ENCODE results near the gene PIK3C2G. TPM values are rescaled to one million over a fixed set of nuclear protein-coding genes. Genes with fewer than 3 reads are reported as not detected.

Gene PIK3C2G
- polyA plus RNA-seq, 2 of the 4 experiments (the other 2 are of a cell fraction) = 0.01 TPM; not detected in 1

DNA sequence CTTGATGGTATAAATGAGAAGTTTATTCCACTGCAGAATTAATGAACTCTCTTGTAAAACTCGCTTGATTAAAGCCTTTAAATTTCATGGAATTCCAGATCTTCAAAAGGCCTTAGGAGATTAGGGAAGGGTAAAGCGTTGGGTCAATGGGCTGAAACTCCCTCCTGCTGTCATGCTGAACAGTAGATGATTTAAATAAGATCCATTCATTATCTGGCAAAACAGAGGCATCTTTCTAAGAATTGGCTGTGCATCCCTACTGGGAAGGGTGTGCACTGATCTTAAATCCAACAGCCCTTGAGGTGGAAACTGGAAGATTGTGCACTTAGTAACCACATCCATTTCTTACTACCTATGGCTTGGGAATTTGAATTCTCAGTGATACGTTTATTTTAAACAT, 420.5 kb downstream of the PIK3C2G start:
- DNase-seq (ENCODE audit: low read depth in 1 of 2, low spot score in 1 of 2) (no peak), ATAC-seq (no peak), FAIRE-seq (no peak)
- H3K4me3 ChIP-seq = no peak overlapping the region
- H3K9me3 ChIP-seq = no peaks in the 10 kb centered on the region
- no peak overlapping the region for H3K4me2 ChIP-seq
- TF ChIP-seq SREBF2 (IDR thresholded peaks at IDR 0.05) (no peak), MAFK (IDR thresholded peaks at IDR 0.05; ENCODE audit: partially characterized antibody) (no peak), HDAC2 (IDR thresholded peaks at IDR 0.05) (no peak), ZFP36 (IDR thresholded peaks at IDR 0.05; ENCODE audit: borderline replicate concordance, partially characterized antibody) (no peak), NPAS2 (CRISPR knock-in tag; IDR thresholded peaks at IDR 0.05; ENCODE audit: borderline replicate concordance) (no peak)
- WGBS (ENCODE audit: missing lambda C conversion rate) = 14% methylated on average over 3 of the region's 3 CpGs
- H3K4me1 ChIP-seq = no peaks in the 10 kb centered on the region
- H3K27ac ChIP-seq = no peak overlapping the region
- ChIA-PET CTCF (no interaction called here), POLR2A (no interaction called here)

- CTCF ChIA-PET = interaction anchor here (0.9 kb wide), 1 partner anchor 26 kb away, joined by 3 read pairs; no protein-coding TSS in a partner anchor
- Histone ChIP-seq H3K4me1 (no peaks in the 10 kb centered on the region), H3K4me3 (no peak overlapping the region), H3K27ac (no peak overlapping the region), H3K9me3 (no peaks in the 10 kb centered on the region), H3K4me2 (no peak overlapping the region)
- DNase-seq (ENCODE audit: low read depth in 1 of 2, low spot score in 1 of 2) (no peak), FAIRE-seq (no peak), ATAC-seq (no peak)
- WGBS (ENCODE audit: missing lambda C conversion rate) = 95% methylated on average over 2 of the region's 2 CpGs
- no peak for TF ChIP-seq HEYL (CRISPR knock-in tag; IDR thresholded peaks at IDR 0.05)
- TF ChIP-seq, protein P1, sequence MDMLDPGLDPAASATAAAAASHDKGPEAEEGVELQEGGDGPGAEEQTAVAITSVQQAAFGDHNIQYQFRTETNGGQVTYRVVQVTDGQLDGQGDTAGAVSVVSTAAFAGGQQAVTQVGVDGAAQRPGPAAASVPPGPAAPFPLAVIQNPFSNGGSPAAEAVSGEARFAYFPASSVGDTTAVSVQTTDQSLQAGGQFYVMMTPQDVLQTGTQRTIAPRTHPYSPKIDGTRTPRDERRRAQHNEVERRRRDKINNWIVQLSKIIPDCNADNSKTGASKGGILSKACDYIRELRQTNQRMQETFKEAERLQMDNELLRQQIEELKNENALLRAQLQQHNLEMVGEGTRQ (IDR thresholded peaks at IDR 0.05) = no peak
- TF ChIP-seq, protein P2, sequence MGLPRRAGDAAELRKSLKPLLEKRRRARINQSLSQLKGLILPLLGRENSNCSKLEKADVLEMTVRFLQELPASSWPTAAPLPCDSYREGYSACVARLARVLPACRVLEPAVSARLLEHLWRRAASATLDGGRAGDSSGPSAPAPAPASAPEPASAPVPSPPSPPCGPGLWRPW (IDR thresholded peaks at IDR 0.05) = no peak
- no peak for TF ChIP-seq HDAC2 (IDR thresholded peaks at IDR 0.05)
- no peak for TF ChIP-seq NPAS2 (CRISPR knock-in tag; IDR thresholded peaks at IDR 0.05; ENCODE audit: borderline replicate concordance)
- TF ChIP-seq TFCP2L1 (CRISPR knock-in tag; IDR thresholded peaks at IDR 0.05) = no peak
- TF ChIP-seq CEBPB (IDR thresholded peaks at IDR 0.05) = no peak
- TF ChIP-seq ESRRA (IDR thresholded peaks at IDR 0.05; ENCODE audit: borderline replicate concordance, low read length) = no peak
- TF ChIP-seq, protein P3, sequence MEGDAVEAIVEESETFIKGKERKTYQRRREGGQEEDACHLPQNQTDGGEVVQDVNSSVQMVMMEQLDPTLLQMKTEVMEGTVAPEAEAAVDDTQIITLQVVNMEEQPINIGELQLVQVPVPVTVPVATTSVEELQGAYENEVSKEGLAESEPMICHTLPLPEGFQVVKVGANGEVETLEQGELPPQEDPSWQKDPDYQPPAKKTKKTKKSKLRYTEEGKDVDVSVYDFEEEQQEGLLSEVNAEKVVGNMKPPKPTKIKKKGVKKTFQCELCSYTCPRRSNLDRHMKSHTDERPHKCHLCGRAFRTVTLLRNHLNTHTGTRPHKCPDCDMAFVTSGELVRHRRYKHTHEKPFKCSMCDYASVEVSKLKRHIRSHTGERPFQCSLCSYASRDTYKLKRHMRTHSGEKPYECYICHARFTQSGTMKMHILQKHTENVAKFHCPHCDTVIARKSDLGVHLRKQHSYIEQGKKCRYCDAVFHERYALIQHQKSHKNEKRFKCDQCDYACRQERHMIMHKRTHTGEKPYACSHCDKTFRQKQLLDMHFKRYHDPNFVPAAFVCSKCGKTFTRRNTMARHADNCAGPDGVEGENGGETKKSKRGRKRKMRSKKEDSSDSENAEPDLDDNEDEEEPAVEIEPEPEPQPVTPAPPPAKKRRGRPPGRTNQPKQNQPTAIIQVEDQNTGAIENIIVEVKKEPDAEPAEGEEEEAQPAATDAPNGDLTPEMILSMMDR (IDR thresholded peaks at IDR 0.05) = no peak
- no peak for TF ChIP-seq ZSCAN20 (CRISPR knock-in tag; IDR thresholded peaks at IDR 0.05)
- POLR2A ChIA-PET = no interaction called here
Measured at GRCh38 chr12:18683327-18684013, 422.2 kb downstream of the PIK3C2G start.

DNA sequence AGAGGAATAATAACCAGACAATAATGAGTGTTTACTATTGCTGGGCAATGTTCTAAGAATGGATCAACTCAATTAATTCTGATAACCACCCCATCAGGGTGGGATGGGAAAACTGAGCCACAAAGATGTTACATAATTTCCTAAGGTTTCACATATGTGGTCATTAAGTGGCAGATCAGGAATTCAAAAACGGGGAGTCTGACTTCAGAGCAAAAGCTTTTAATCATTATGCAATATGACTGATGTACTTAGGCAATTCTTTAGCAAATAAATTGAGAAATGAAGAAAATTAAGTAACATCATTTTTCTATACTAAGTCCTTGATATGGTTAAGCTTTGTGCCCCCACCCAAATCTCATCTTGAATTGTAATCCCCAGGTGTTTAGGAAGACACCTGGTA, 423.1 kb downstream of the PIK3C2G start:
- FAIRE-seq = no peak
- no peak overlapping the region for H3K4me2 ChIP-seq
- TF ChIP-seq, protein P1 (IDR thresholded peaks at IDR 0.05) = no peak
- no peak for TF ChIP-seq BCL3 (IDR thresholded peaks at IDR 0.05)
- TF ChIP-seq HMGXB4 (CRISPR knock-in tag; IDR thresholded peaks at IDR 0.05; ENCODE audit: borderline replicate concordance) = no peak
- TF ChIP-seq, protein P3 (IDR thresholded peaks at IDR 0.05) = no peak
- no peak for TF ChIP-seq RAD21 (conservative IDR thresholded peaks at IDR 0.05 in 1 of 2, IDR thresholded peaks at IDR 0.05 in 1 of 2)
- TF ChIP-seq HOXB13 (CRISPR knock-in tag; IDR thresholded peaks at IDR 0.05; ENCODE audit: low read depth) = no peak
- TF ChIP-seq POLR2AphosphoS2 (conservative IDR thresholded peaks at IDR 0.05; ENCODE audit: low read length) = no peak
- TF ChIP-seq ZC3H11A (IDR thresholded peaks at IDR 0.05) = no peak
- no peak for TF ChIP-seq HEYL (CRISPR knock-in tag; IDR thresholded peaks at IDR 0.05)
- no peak for TF ChIP-seq JUNB (IDR thresholded peaks at IDR 0.05)
- no peak for TF ChIP-seq NR3C1 (IDR thresholded peaks at IDR 0.05)
- TF ChIP-seq CBX8 (IDR thresholded peaks at IDR 0.05) = no peak
- TF ChIP-seq FOSL2 (IDR thresholded peaks at IDR 0.05) = no peak
- no peak for TF ChIP-seq FOSL2 (CRISPR knock-in tag; IDR thresholded peaks at IDR 0.05)
- TF ChIP-seq ESRRA (IDR thresholded peaks at IDR 0.05; ENCODE audit: borderline replicate concordance, low read length) = no peak
- no peak for TF ChIP-seq TFCP2L1 (CRISPR knock-in tag; IDR thresholded peaks at IDR 0.05)

More for the DNA sequence above, 423.1 kb downstream of the PIK3C2G start:
- H3K27ac ChIP-seq = no peak overlapping the region
- H3K4me1 ChIP-seq = no peaks in the 10 kb centered on the region
- CTCF ChIA-PET = no interaction called here
- ATAC-seq = no peak
- WGBS (ENCODE audit: missing lambda C conversion rate) = 2% methylated on average over 1 of the region's 1 CpG
- no peak for DNase-seq (ENCODE audit: low read depth in 1 of 2, low spot score in 1 of 2)
- H3K4me3 ChIP-seq = no peak overlapping the region
- H3K9me3 ChIP-seq = no peaks in the 10 kb centered on the region
- POLR2A ChIA-PET = no interaction called here
